HCT116 (cell line): ENCODE measurements around the gene OR51E1. TPM values are rescaled to one million over a fixed set of nuclear protein-coding genes. Genes with fewer than 3 reads are reported as not detected.

Source experiments
- ATAC-seq: fragments of 200-7000 bp; cut with Tn5 transposase; 2 replicates; pipeline ENCODE4 v1.9.1; 2020; ENCODE audit warnings: mild to moderate bottlenecking, moderate library complexity
- BruUV-seq: library from RNA; stranded (reverse); fragments of 400-500 nt; replicated peaks from 2 replicates; lab custom pipeline; 2021; lab: Mats Ljungman, UMichigan
- CTCF ChIA-PET: fragments of 300-600 bp; sonication (Branson Sonifier 250); formaldehyde crosslinking; loops from one replicate; lab custom pipeline; 2021; ENCODE audit warnings: antibody characterized with exemption; lab: Charles Lee
- POLR2A ChIA-PET: fragments of 300-600, 350-600 bp; sonication (Branson Sonifier 250); formaldehyde crosslinking; loops from one replicate; lab custom pipeline; 2021; ENCODE audit warnings: antibody characterized with exemption; lab: Charles Lee
- RAD21 ChIA-PET, 2 experiments: fragments of 300-600 bp; sonication (Branson Sonifier 250); formaldehyde crosslinking; loops; one replicate each; lab custom pipeline; 2023; ENCODE audit warnings: low total read pairs in 2 of 2; ENCODE audit not compliant: uncharacterized antibody in 2 of 2, unreplicated experiment in 2 of 2, low non-redundant PET in 1 of 2; lab: Charles Lee
- DNase-seq: peaks from one replicate; pipeline ENCODE4 v3.0.0-alpha.2; 2010; ENCODE audit warnings: low read depth, low spot score
- H2AFZ ChIP-seq: fragments of 200-600 bp; shearing (Covaris generic), sonication (generic); 2 replicates; pipeline ENCODE4 v1.6.1; 2017; ENCODE audit warnings: low read depth, mixed run types, mixed read lengths, antibody characterized with exemption, low read length; ENCODE audit not compliant: poor library complexity, severe bottlenecking
- H3K27ac ChIP-seq: 2 replicates; pipeline ENCODE4 v1.5.1; 2012; ENCODE audit warnings: low read depth, low read length
- H3K27me3 ChIP-seq: fragments of 200-600 bp; sonication (generic); 2 replicates; pipeline ENCODE4 v1.6.1; 2016; ENCODE audit warnings: mixed run types, low read length, mixed read lengths; ENCODE audit not compliant: insufficient read depth
- H3K36me3 ChIP-seq, 2 experiments: fragments of 200-500 bp in 1 of 2; fragments of 200-600 bp in 1 of 2; sonication (Bioruptor generic) in 1 of 2; sonication (generic) in 1 of 2; 2 replicates each; pipeline versions ENCODE4 v1.5.1 to v1.6.1; 2014 to 2016; ENCODE audit warnings: low read length in 2 of 2, inconsistent platforms in 1 of 2, mixed read lengths in 1 of 2, mixed run types in 1 of 2; ENCODE audit not compliant: insufficient read depth in 2 of 2, control insufficient read depth in 1 of 2
- H3K4me1 ChIP-seq, 2 experiments: fragments of 200-600 bp in 1 of 2; sonication (generic) in 1 of 2; 2 replicates each; pipeline versions ENCODE4 v1.5.1 to v1.6.1; 2012 to 2017; ENCODE audit warnings: low read length in 2 of 2, inconsistent platforms in 1 of 2, mild to moderate bottlenecking in 1 of 2, mixed read lengths in 1 of 2, mixed run types in 1 of 2, moderate library complexity in 1 of 2; ENCODE audit not compliant: insufficient read depth in 2 of 2, control insufficient read depth in 1 of 2
- H3K4me2 ChIP-seq: fragments of 200-600 bp; sonication (generic); 2 replicates; pipeline ENCODE4 v1.6.1; 2017; ENCODE audit warnings: mixed run types, low read length, mixed read lengths
- H3K4me3 ChIP-seq, 2 experiments: fragments of 200-600 bp in 1 of 2; sonication (generic) in 1 of 2; replicated peaks in 1 of 2; 2 replicates each; pipeline ENCODE4 v1.5.1; 2011 to 2016; ENCODE audit warnings: low read length in 2 of 2, control low read depth in 1 of 2, low read depth in 1 of 2, mild to moderate bottlenecking in 1 of 2, mixed read lengths in 1 of 2, mixed run types in 1 of 2
- H3K79me2 ChIP-seq: fragments of 200-600 bp; sonication (generic); 2 replicates; pipeline ENCODE4 v1.6.1; 2017; ENCODE audit warnings: mild to moderate bottlenecking, mixed run types, low read length, moderate library complexity, mixed read lengths; ENCODE audit not compliant: insufficient read depth
- H3K9ac ChIP-seq: fragments of 200-600 bp; sonication (generic); 2 replicates; pipeline ENCODE4 v1.6.1; 2016; ENCODE audit warnings: low read length, mixed read lengths
- H3K9me2 ChIP-seq: fragments of 200-600 bp; sonication (generic), shearing (Covaris generic); 2 replicates; pipeline ENCODE4 v1.6.1; 2017; ENCODE audit warnings: mixed run types, mild to moderate bottlenecking, moderate library complexity; ENCODE audit not compliant: insufficient read depth
- H3K9me3 ChIP-seq, 2 experiments: fragments of 200-500 bp in 1 of 2; fragments of 200-600 bp in 1 of 2; sonication (Bioruptor generic) in 1 of 2; sonication (generic) in 1 of 2; 2 replicates each; pipeline ENCODE4 v1.6.1; 2014 to 2017; ENCODE audit warnings: low read length in 2 of 2, mixed read lengths in 2 of 2, inconsistent platforms in 1 of 2, low read depth in 1 of 2, mild to moderate bottlenecking in 1 of 2, mixed run types in 1 of 2, moderate library complexity in 1 of 2; ENCODE audit not compliant: control insufficient read depth in 1 of 2, insufficient read depth in 1 of 2
- H4K20me1 ChIP-seq: fragments of 200-600 bp; sonication (generic), shearing (Covaris generic); 2 replicates; pipeline ENCODE4 v1.6.1; 2017; ENCODE audit warnings: mixed run types, mild to moderate bottlenecking, moderate library complexity; ENCODE audit not compliant: insufficient read depth
- CBX3 ChIP-seq: IDR thresholded peaks from 2 replicates; pipeline ENCODE4 v1.6.1; 2012; ENCODE audit warnings: low read depth
- CEBPB ChIP-seq: IDR thresholded peaks from 2 replicates; pipeline ENCODE4 v1.6.1; 2012; ENCODE audit warnings: low read depth
- CTCF ChIP-seq, 3 experiments: fragments of 200-600 bp in 1 of 3; sonication (generic) in 1 of 3; IDR thresholded peaks in 2 of 3; conservative IDR thresholded peaks in 1 of 3; 2 replicates each; pipeline ENCODE4 v1.5.1; 2012 to 2017; ENCODE audit warnings: low read depth in 2 of 3, low read length in 2 of 3, antibody characterized with exemption in 1 of 3, borderline replicate concordance in 1 of 3, control low read depth in 1 of 3, mild to moderate bottlenecking in 1 of 3, mixed read lengths in 1 of 3, mixed run types in 1 of 3, moderate library complexity in 1 of 3; ENCODE audit not compliant: insufficient read depth in 1 of 3
- EGR1 ChIP-seq: IDR thresholded peaks from 2 replicates; pipeline ENCODE4 v1.6.1; 2012; ENCODE audit warnings: low read depth
- ELF1 ChIP-seq: IDR thresholded peaks from 2 replicates; pipeline ENCODE4 v1.6.1; 2012; ENCODE audit warnings: low read depth, borderline replicate concordance
- EZH2 ChIP-seq: fragments of 200-600 bp; sonication (generic); IDR thresholded peaks from 2 replicates; pipeline ENCODE4 v1.6.1; 2017; ENCODE audit warnings: antibody characterized with exemption, mixed run types
- JUND ChIP-seq: IDR thresholded peaks from 2 replicates; pipeline ENCODE4 v1.6.1; 2012
- POLR2A ChIP-seq: IDR thresholded peaks from 2 replicates; pipeline ENCODE4 v1.7.0; 2011; ENCODE audit warnings: borderline replicate concordance; ENCODE audit not compliant: insufficient read depth, insufficient read length; ENCODE audit errors: extremely low read depth
- RAD21 ChIP-seq: IDR thresholded peaks from 2 replicates; pipeline ENCODE4 v1.6.1; 2012; ENCODE audit warnings: low read depth, mild to moderate bottlenecking
- REST ChIP-seq: IDR thresholded peaks from 2 replicates; pipeline ENCODE4 v1.6.1; 2012; ENCODE audit warnings: low read depth
- SIN3A ChIP-seq: IDR thresholded peaks from 2 replicates; pipeline ENCODE4 v1.6.1; 2012; ENCODE audit warnings: low read depth
- SRF ChIP-seq: IDR thresholded peaks from 2 replicates; pipeline ENCODE4 v1.6.1; 2012; ENCODE audit warnings: low read depth
- TCF7L2 ChIP-seq: IDR thresholded peaks from 2 replicates; pipeline ENCODE4 v1.7.0; 2011; ENCODE audit warnings: borderline replicate concordance, inconsistent platforms; ENCODE audit not compliant: insufficient read depth, insufficient read length; ENCODE audit errors: extremely low read depth
- YY1 ChIP-seq: IDR thresholded peaks from 2 replicates; pipeline ENCODE4 v1.6.1; 2011; ENCODE audit warnings: low read length, low read depth, moderate library complexity, mild to moderate bottlenecking; ENCODE audit not compliant: insufficient replicate concordance; ENCODE audit errors: extremely low read depth
- ZBTB33 ChIP-seq: IDR thresholded peaks from 2 replicates; pipeline ENCODE4 v1.6.1; 2011; ENCODE audit warnings: mild to moderate bottlenecking, low read length, moderate library complexity; ENCODE audit not compliant: insufficient replicate concordance; ENCODE audit errors: extremely low read depth
- ZNF274 ChIP-seq: fragments of 200-500 bp; sonication (Bioruptor generic); IDR thresholded peaks from 2 replicates; pipeline ENCODE4 v1.6.1; 2014; ENCODE audit warnings: mild to moderate bottlenecking, low read depth, low read length, inconsistent platforms
- intact Hi-C: fragments of 100-400 bp; cut with micrococcal nuclease; formaldehyde crosslinking; loops from 2 replicates; pipeline ENCODE4 v1.10.0; 2022
- total RNA-seq: library from RNA; stranded (reverse); gene quantifications from one replicate; pipeline ENCODE4 v1.2.1, GENCODE V29; 2021; ENCODE audit not compliant: unreplicated experiment

OR51E1 gene
- total RNA-seq, 1 experiment from 2014 or later: not detected

- Histone ChIP-seq H3K27ac (no peak overlapping the region), H3K9me3 (no peaks in the 10 kb centered on the region), H4K20me1 (no peaks in the 10 kb centered on the region), H3K79me2 (no peaks in the 10 kb centered on the region), H3K27me3 (peaks cover 55% of the 10 kb centered on the region), H3K36me3 (no peaks in the 10 kb centered on the region), H3K4me3 (no peak overlapping the region), H2AFZ (no peak overlapping the region), H3K4me1 (no peaks in the 10 kb centered on the region), H3K9me2 (no peaks in the 10 kb centered on the region), H3K4me2 (no peak overlapping the region), H3K9ac (no peak overlapping the region)
- TF ChIP-seq POLR2A (no peak), TCF7L2 (no peak), ZNF274 (no peak), ZBTB33 (no peak), YY1 (no peak), CEBPB (no peak), EZH2 (no peak), CTCF (IDR thresholded peaks at IDR 0.05 in 2 of 3, conservative IDR thresholded peaks at IDR 0.05 in 1 of 3; ENCODE audit: borderline replicate concordance in 1 of 3, insufficient read depth in 1 of 3, low read depth in 2 of 3, low read length in 2 of 3) (no peak), CBX3 (no peak), ELF1 (no peak), SRF (no peak), EGR1 (no peak), SIN3A (no peak), JUND (no peak), REST (no peak), RAD21 (no peak)
- intact Hi-C loops: no loop called here
- BruUV-seq: no TSS peak
- CTCF ChIA-PET: no interaction called here
- RAD21 ChIA-PET: no interaction called here
- POLR2A ChIA-PET: no interaction called here
- ATAC-seq: no peak
- DNase-seq: no peak
Measured at GRCh38 chr11:4695442-4695841, 51.7 kb downstream of the OR51E1 start.
